NCI-H187 (cell line): Measurements from ENCODE around the gene SCGB3A1.

Experiments
- DNase-seq, 2 experiments: peaks; one replicate each; lab custom pipeline; 2025; lab: John Stamatoyannopoulos, UW

Gene SCGB3A1

DNA sequence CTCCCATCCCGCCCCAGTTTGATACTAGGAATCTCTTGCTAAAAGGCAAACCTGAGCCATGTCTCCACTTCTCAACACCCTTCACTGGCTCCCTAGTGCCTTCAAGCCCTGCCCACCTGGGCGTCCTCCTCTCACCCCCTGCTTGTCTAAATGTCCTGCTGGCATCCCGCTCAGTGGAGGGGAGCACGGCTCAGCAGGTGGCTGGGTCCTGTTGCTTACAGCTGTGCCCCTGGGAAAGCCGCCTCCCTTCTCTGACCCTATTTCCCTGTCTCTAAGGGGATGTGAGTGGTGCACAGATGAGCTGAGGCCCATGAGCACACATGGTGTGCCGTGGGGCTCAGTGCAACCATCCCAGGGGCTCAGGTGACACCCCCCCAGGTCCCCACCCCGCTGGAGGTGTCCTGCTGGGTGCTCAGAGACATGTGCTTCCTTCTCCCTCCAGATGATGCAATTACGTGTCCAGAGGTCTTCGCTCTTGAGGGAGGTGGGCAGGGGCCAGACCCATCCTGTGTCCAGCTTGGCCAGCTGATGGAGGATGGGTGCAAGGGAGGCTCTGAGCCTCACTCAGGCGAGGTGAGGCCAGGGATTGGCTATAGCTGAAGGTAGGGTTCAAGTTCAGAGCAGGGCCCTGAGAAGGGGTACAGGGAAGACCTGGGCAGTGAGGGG, 34.0 kb upstream of the SCGB3A1 start:
- no peak for DNase-seq

GRCh38 chr5:180624587-180624986, 33.3 kb upstream of the SCGB3A1 start:
- no peak for DNase-seq

DNA sequence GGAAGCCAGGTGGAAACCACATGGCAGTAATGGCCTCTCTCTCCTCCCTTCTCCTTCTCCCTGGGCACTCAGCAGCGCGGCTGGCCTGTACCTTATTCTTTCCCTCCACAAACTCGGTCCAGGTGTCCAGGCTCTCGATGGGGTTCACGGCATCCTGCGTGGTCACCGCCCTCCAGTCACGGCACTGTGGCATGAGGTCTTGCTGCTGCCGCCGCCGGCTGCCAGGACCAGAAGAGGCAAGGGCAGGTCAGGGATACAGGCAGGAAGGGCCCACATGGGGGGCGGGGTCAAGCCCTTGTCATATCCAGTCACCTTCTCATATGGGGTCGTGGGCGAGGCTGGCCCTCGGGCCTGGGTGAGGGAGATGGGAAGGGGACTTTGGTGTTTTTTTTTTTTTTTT, 32.5 kb upstream of the SCGB3A1 start:
- DNase-seq = no peak

GRCh38 chr5:180623411-180623834, 32.1 kb upstream of the SCGB3A1 start:
- no peak for DNase-seq

GRCh38 chr5:180622910-180623309, 31.6 kb upstream of the SCGB3A1 start:
- no peak for DNase-seq

DNA sequence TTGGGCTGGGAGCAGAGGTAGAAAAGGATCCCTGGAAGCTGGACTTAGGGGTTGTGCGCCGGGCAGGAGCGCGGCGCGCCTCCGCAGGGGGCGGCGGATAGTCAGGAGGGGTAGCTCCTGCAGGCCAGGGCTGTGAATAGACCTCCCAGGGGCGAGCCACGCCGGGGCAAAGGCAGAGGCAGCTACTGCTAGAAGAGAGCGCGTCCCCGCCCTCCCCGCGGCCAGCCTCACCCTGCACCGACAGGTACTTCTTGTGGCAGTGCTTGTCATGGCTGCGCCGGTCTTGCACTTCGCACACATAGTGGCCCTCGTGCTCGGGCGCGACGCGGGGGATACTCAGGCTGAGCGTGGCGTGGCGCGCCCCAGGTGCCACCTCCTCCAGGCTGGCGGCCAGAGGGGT, 30.0 kb upstream of the SCGB3A1 start:
- DNase-seq = no peak

- DNase-seq = no peak
Observed at GRCh38 chr5:180620014-180620413, 28.7 kb upstream of the SCGB3A1 start.

- no peak for DNase-seq
Observed at GRCh38 chr5:180619563-180619915, 28.2 kb upstream of the SCGB3A1 start.

GRCh38 chr5:180618829-180619562, 27.7 kb upstream of the SCGB3A1 start:
- DNase-seq = no peak

GRCh38 chr5:180618487-180618828, 27.2 kb upstream of the SCGB3A1 start:
- DNase-seq = no peak

DNA sequence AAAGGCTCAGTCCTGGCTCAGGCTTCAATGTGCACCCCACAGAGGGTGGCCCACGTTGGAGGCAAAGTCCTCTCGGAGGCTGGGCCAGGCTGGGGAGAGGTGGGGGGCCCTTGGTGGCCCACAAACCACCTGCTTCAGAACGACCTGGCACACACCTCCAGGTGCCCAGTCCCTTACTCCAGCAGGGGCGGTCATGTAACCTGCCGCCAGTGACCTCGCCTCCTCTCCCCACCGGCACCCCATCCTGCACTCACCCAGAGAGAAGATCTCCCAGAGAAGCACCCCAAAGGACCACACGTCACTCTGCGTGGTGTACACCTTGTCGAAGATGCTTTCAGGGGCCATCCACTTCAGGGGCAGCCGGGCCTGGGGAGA, 22.5 kb upstream of the SCGB3A1 start:
- DNase-seq = no peak

DNA sequence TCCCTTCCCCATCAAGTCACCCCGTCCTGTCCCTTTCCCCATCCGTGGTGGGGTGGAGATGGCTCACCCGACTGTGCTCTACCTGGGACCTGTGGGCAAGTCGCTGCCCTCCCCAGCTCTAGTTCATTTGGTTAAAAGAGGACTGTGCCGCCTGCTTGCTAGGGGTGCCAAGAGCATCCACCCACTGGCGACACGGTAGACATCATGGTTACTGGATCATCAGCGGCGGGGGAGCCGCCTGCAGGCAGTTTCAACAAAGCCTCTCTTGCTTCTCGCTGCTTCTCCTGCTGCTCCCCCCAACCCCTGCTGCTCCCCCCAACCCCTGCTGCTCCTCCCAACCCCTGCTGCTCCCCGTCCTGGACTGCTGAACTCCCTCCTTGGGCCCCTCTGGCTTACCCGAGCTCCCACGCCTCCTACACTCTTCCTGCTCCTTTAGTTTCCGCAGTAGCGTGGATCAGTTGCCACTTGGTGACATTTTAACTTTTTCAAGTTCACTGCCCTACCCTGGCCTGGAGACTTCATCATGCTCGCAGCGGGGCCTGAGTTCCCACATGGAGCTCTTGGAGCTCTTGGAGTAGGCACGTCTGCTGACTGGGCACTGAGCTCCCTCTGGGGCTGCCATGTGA, 22.0 kb upstream of the SCGB3A1 start:
- no peak for DNase-seq

DNA sequence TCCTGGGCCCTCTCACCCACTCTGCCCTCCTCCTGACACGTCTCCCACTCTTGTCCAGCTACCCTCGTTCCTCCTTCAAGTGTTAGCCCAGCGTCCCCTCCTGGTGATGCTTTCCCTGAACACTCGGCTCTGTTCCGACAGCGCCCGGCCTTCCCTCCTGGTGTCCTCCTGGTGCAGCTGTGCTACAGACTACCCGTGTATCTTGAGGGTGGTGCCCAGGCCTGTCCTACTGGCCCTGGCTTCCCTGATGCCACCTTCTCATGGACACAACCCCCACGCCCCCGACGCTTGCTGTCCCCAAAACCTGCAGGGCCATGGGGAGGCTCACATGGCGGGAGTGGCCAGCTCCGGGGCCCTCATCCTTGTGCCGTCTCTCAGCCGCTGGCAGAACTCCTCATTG, 21.4 kb upstream of the SCGB3A1 start:
- DNase-seq = no peak

DNA sequence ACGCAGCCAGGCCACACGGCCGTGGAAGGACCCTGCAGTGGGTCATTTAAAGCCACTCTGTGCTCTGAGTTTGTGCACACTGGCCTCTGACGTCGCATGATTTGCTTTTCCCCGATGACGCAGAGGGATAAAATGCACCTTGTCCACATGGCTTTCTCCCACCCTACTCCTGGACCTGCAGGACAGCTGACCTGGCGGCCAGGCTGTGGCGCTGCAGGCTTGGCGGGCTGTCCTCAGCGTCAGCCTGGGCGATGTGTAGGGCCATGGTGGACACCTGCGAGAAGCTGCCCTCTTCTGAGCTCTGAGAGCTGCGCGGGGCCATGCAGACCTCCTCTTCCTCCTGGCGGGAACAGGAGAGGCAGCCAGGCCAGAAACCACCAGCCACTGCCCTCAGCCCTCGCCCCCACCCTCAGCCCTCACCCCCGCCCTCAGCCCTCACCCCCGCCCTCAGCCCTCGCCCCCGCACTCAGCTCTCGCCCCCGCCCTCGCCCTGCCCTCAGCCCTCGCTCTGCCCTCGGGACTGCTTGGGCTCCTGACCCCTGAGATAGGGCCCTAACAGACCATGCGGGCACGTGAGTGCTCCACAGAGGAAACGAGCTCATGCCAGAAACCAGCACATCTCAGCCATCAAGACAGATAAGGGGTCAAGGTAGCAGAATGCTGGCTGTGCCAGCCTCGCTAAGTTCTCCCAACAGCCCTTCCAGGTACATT, 20.0 kb upstream of the SCGB3A1 start:
- DNase-seq = no peak

- DNase-seq = no peak
Observed at GRCh38 chr5:180609817-180610550, 18.7 kb upstream of the SCGB3A1 start.

GRCh38 chr5:180609386-180609785, 18.1 kb upstream of the SCGB3A1 start:
- no peak for DNase-seq

- DNase-seq = no peak
Observed at GRCh38 chr5:180608572-180609310, 17.4 kb upstream of the SCGB3A1 start.

DNA sequence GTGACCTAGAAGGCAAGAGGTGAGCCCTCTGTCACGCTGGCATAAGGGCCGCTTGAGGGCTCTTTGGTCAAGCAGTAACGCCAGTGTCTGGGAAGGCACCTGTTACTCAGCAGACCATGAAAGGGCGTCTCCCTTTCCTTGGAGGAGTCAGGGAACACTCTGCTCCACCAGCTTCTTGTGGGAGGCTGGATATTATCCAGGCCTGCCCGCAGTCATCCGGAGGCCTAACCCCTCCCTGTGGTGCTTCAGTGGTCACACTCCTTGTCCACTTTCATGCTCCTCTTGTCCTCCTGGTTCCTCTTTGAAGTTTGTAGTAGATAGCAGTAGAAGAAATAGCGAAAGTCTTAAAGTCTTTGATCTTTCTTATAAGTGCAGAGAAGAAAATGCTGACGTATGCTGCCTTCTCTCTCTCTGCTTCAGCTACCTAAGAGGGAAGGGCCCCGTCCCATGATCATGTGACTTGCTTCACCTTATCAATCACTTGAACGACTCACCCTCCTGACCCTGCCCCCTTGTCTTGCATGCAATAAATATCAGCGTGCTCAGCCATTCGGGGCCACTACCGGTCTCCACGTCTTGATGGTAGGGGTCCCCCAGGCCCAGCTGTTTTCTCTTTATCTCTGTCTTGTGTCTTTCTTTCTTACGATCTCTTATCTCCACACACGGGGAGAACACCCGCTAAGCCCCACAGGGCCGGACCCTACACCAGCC, 16.7 kb upstream of the SCGB3A1 start:
- DNase-seq = no peak

GRCh38 chr5:180606215-180606785, 15.0 kb upstream of the SCGB3A1 start:
- no peak for DNase-seq

DNA sequence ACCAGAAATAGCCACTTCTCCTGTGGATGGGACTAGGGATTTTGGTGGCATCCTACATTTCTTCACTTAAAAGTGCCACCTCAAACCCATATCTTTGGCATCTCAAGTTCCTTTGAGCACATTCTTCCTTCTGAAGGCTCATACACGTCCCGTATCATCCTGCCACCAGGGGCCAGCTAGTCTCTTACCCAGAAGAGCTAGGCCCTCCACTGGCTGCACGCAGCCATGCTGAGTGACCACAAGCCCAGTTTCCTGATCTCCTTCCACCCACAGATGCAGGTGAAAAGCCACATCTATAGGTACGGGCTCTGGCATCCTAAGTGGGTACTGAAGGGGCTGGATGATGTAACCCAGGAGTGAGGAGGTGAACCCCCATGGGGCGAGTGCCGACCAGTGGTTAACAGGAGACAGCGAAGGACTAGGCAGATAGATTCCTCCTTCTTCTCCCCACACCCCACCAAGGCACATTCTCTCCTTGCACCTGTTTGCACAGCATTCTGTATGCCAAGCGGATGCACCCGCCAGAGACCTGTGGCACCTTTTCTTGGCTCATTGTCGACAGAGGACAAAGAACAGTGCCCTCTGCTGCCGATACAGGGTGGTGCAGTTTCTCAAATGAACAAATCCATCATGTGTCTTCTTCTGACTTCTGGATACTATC, 14.4 kb upstream of the SCGB3A1 start:
- DNase-seq = no peak
